ENCODE measurements around the gene TRAF3IP3.

The TRAF3IP3 gene

DNA sequence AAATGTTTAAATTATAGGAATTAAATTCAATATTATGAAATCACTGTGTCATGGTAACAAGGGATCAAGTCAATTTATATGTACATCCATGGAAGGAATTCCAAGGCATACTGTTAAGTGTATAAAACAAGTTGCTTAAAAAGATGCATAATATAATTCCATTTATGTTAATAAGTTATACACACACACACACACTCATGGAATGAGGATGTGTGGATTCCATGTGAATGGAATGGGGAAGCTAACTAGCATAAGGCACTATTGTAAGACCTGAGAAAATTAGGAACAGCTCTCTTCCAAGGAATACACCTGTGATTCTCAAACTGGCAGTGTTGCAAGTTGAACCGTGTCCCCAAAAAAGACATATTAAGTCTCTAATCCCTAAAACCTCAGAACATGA lies 17.6 kb upstream of the TRAF3IP3 start:
- no peak for DNase-seq

DNA sequence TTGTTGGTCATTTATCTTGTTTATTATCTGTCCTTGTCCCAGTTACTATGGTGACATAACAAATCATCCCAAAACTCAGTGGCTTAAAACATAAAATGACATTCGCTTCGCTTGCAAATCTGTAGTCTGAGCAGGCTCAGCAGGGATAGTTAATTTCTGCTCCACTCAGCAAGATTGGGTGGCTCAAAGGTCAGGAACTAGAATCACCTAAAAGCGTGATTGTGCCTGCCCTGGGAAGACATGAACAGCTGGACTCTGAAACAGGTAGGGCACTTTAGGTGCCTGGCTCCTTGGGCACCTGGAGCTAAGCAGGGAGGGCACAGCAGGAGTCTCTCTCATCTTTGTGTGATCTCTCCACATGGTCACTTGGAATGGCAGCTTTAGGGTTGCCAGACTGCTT lies 14.7 kb upstream of the TRAF3IP3 start:
- no peak for DNase-seq

DNA sequence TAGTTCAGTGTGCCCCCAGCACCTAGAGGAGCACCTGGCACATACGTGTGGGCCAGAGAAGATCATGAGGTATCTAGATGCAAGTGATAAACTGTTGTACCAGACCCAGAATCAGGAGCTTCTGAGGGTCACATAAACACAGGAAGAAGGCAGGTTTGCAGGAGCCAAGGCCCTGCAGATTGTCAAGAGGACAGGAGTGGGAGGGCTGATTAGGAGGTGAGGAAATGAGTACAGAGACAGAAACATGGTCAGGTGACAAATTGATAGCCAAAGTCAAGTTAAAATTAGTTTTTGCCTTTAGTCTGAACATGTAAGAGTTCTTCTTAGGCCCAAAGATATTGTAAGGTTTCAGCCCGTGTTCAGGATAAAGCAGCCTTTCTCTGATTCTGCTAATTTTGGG lies 14.0 kb upstream of the TRAF3IP3 start:
- no peak for DNase-seq

DNA sequence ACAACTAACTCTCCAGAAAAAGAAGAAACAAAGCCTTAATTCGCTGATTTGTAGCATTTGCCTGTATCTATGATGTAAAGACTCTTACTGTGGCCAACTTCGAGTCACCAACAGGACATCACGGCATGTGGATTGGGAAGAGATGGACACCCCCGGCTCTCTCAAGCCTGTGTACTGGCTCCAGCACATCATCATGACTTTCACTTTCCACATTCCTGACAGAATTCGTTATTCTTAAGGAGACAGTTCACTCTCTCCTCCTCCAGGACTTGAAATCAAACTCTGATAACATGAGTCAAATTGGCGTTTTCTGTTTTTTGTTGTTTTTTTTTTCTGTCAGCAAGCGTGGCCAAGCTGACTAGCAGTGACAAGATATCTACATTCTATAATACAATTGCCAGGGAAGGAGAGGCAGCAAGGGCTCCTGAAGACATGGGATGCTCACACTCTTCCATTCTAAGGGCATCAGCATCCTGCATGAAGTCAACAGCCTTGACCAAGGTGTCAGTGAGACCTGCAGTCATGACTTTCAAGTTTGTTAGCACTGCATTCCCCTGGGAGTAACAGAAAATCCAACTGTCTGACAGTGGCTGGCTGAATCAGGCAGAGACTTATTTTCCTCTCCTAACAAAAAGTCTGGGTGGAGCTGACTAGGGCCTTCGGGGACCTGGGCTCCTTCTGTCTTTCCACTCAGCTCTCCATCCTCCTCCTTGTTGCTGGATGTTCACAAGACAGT lies 13.3 kb upstream of the TRAF3IP3 start:
- DNase-seq, result no peak

DNA sequence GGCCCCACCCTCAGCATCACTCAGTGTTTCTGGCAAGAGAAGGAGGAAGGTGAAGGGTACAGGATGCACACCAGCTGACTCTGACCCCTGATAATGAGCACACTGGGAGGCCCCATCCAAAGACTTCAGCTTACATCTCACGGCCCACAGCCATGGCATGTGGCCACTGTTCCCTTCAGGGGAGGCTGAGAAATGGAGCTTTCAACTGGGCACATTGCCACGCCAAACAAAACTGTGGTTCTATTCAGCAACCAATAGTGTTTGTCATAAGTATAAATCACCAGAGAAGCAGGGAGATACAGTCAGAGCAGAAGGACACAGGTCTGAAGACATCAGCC lies 12.7 kb upstream of the TRAF3IP3 start:
- DNase-seq, result no peak

DNA sequence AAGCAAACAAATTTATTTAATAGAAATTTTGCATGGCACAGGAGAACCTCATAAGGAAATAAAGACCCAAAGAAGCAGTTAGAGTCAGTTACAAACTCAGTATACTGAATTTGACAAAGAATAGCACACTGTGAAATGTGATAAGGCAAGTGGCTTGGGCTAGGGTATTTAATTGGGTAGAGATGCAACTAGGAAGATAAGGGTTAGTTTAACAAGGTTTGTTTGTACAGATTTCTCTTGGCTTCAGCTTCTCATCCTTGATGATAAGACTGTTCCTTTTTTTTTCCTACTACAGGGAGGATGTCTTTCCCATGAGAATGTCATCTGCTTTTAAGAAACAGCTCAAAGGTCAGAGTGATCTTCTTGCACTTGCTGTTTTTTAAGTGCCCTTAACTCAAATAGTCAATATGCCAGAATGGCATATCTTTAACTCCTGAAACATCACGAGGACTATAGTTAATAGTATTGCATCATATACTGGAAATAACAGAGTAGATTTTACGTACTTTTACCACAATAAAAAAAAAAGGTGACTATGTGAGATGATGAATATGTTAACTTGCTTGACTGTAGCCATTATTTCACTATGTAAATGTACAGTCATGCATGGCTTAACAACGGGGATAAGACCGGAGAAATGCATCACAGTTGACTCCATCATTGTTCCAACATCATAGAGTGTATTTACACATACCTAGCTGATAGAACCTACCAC lies 9.2 kb upstream of the TRAF3IP3 start:
- DNase-seq, result no peak

DNA sequence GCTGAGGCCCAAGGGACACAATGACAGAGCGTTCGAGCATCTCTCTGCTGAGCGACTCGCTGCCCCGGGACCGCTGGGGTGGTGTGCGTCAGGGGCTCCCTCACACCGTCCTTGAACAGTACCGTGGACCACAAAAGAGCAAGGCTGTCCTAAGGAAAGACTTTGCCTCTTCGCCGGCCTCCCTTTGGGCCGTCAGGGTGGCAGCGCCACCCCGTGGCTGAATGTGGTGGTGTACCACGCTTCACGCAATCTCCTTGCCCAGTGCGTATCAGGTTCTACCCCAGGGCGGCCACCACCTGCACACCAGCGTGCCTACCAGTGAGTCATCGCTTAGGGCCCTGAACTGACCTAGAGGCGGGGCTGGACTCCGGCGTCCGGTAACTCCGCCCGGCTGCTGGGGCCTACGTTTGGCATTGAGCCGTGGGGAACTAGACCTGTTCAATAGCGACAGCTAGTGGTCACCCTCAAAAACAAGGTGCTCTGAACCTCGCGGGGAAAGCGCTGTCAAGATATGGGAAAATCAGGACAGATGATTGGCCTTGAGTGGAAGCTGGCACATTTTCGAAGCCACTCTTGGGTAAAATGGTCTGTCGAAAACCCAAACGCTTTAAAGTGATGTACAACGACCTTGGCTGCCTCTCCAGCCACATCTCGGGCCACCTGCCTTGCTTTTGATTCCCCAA lies 8.1 kb upstream of the TRAF3IP3 start:
- peak; percentile 94 for DNase-seq

DNA sequence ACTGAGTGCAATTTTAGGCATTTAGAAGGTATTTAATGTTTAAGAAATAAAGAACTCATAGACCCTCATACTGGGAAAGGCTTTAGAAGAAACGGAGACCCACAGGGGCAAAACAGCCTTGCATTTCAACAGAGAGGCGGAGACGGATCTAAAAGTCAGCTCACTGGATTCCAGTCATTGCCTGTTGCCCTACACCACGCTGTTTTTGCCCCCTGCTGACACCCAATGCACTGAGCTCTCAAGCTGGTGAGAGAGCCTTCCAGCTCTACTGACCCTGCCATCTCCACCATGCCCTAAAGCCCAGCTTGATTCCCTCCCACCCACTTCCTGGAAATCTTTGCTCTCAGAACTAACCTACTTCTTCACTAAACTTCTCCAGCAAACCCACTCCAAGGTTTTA lies 7.2 kb upstream of the TRAF3IP3 start:
- no peak for DNase-seq

DNA sequence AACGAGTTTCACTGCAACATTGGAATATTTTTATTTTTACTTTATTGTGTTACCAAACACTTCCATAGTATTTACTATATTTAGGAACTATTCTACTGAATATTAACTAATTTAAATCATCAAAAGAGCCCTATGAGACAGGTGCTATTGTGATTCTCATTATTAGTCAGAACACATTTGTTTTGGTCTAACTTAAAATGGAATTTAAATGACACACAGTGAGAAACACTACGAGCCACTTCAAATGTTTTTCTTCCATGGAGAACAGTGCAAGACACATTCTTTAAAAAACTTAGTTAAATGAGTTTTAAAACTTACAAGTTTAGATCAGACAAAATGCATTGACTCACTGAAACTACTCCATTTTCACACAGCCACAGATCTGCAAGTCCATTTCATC lies 6.6 kb upstream of the TRAF3IP3 start:
- DNase-seq, result no peak

DNA sequence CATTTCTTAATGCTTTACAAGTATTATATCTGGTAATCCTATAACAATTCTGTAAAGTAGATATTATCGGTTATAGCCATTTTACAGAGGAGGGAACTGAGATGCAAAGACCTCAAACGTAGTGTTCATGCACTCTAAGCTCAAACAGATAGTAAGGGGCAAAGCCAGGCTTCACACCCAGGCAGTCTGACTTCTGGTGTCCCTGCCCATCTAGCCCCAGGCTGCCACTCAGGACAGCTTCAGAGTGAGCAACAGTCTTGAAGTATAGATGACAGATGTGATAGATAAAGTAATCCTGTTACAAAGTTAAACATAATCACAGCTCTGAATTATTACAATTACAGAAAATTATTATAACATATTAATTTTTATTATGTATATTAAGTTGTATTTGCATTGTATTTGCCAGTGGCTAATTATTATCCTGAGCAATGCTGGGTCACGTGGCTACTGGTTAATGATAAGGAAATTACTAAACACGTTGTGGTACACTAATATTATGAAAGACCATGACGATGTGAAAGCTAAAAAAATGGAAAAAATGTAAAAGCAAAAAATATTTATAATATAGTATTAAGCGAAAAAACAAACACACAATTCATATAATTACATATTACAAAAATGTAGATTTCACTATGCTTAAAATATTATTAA lies 6.1 kb upstream of the TRAF3IP3 start:
- no peak for DNase-seq

DNA sequence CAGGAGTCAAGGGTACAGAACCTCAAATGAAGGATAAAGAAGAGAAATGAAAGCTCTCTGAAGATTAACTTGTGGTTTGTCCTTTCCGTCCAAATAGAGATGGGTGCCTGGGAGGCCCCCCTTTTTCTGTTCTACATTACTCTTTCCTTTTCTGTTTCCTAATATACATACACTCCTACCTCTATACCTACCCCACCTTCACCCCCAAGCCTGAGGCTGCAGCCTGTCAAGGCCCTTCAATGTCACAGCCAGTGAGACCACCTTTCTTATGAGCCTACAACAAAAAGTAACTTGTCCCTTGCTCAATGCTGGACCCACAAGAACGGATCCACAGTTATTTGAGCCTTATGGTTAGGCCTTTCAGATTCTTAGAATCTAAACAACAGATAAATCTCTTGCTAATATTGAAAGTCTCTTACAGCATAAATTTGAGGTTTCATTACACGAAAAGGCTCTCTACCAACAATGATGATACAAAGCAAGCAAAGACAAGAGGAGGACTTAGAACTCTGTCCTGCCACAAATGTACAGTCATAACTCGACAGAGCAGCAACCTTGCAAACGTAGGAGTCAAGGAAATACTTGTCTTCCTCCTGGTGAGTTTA lies 4.1 kb upstream of the TRAF3IP3 start:
- no peak for DNase-seq

DNA sequence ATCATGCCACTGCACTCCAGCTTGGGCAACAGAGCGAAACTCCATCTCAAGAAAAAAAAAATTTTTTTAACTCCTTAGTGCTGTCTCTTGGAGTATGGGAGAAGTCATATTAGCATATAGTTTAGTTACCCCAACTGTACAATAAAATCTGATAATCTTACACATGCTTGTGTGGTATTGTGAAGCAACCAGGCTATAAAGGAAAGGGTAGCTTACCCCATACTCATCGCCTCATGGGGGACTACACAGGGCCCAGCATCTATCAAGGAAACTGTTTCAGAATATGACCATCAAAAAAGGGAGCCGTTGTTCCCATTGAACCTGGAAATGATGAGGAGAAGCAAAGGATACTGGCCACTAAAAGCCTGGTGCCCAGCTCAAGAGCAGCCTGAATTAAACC lies 3.0 kb upstream of the TRAF3IP3 start:
- DNase-seq, result no peak

DNA sequence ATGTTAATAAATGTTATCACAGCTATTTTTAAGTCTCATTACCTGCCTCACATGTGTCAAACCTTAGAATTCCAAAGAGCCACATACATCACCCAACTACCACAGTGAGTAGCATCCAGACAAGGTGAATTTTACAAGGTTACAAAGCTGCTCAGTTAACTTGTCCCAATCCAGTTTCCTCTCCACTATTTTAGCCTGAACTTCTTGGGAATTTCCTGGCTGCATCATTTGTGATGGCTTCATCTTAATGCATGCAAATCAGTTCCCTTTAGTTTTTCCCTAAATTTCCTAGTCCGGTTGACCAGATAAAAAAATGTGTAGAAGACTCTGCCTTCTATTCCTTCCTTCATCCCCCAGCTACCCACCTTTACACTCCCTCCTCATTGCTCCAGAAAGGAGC lies 597 bp upstream of the TRAF3IP3 start:
- no peak for DNase-seq

DNA sequence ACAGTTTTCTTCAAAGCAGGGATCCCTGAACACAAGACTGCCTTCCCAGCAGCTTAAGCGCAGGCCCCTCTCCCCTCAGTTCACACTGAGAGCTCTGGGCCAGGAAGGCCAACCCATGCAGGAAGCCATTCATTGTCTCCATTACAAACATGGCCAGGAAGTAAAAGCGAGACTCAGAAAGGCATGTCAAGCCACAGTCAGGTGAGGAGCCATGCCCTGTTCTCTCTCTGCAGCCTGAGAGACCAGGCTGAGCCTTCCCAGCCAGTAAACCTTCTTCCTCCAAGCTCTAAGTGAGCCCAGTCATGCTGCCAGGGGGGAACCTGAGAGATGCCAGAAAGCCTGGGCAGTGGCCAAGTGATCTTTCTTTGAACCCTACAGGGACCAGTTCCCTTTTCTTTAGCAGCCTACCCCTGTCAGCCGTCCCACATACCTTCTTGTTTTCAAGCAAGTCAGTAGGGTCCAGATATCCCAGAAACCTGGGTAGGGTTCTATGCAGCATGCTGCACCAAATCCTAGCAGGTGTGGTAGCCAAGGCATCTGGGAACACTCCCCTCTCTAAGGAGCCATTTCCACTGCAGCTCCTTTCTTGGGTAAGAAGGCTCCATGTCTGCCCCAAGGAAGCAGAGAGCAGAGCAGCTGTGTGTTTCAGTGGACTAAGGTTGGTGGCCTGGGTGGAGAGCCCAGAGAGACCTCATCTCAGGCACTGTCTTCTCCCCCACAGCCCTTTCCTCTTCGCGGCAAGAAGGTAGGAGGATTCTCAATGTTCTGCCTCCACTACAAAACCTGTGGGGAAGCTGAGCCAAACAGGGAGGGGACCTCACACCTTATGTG lies 977 bp downstream of the TRAF3IP3 start:
- DNase-seq, result no peak

DNA sequence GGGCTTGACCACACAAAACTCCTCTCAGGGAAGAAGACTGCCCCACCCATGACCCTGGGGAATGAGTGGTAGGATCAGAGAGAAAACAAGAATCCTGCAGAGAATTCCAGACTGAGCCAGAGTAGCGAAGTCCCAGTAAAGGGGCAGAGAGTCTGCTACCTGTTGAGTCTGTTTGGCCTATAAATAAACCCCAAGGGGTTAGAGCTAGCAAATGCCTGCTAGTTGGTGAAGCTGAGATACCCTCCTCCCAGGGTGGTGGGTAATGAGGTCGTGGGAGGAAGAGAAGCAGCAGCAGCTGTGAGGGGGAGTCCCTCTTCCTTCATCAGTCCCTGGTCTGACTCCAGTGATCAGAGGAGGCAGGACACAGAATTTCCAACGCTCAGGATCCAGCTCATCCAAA lies 2.5 kb downstream of the TRAF3IP3 start:
- DNase-seq, result no peak

DNA sequence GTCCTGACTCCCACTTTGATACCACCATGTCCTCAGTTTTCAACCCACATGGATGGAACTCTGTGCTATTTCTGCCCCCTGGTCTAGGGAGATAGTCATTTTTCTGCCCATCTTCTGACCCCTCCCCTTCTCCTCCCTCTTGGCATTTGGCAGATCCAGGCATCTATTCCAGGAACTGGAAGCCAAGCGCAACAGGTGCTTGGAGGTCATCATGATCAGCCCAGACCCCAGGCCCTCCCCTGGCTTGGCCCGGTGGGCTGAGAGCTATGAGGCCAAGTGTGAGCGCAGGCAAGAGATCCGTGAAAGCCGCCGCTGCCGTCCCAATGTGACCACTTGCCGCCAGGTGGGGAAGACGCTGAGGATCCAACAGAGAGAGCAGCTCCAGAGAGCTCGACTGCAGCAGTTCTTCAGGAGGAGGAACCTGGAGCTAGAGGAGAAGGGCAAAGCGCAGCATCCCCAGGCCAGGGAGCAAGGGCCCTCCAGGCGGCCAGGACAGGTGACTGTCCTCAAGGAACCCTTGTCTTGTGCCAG lies 4.0 kb downstream of the TRAF3IP3 start:
- DNase-seq, result no peak

DNA sequence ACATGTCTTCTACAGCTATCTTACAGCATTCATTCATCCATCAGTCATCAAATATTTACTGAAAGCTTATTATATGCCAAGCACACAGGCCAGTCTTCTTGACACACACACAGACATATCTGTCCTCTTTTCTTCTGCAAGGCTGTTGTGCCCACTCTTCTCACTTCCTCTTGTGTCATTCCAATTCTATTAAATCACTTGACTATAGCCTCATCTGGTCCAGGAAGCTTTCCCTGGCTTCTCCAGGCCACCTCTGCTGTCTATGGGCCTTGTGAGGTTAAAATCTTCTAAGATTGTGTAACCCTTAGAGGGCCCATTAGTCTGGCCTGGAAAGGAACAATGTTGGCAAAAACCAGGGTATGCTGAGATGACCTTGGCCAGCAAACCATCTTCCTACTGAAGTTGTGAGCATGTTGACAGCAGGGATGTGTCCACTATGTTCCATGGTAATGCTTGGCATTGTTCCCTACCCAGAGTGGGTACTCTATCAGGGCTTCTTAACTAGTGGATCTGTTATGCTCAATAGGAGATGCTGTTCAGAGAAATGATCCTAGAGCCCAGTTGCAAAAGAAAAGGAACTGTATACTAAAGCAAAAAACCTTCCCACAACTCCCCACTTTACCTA lies 5.3 kb downstream of the TRAF3IP3 start:
- no peak for DNase-seq

DNA sequence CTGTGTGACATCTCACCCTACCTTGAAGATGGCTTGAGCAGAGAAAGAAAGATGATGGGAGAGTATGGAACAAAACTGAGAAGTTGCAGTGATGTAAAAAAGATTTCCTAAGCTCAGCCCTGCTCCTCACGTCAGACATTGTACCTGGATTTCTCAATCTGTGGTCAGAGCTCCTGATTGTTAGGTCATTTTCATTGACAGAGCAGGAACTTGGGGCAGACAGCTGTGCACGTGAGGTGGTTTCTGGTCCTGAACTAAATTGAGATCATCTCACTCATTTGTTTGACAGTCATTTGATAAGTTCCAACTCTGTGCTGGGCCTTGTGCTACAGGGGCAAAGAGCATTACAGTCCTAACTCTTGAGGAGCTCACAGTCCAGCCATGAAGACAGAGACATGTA lies 10.2 kb downstream of the TRAF3IP3 start:
- no peak for DNase-seq

DNA sequence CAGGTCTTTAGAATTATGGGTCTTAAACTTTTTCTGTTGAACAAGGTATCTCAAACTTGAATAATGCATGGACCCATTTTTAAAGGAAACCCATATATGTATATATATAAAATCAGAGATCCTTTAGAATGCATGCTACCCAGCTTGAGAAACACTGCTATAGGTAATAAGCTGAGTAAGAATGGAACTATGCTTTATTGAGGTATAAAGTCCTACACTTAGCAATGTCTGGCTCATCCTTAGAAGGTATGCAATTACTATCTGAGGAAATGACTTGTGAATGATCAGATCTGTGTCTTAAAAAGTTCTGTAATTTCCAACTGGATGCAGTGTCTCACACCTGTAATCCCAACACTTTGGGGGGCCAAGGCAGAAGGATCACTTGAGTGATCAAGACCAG lies 11.2 kb downstream of the TRAF3IP3 start:
- no peak for DNase-seq

DNA sequence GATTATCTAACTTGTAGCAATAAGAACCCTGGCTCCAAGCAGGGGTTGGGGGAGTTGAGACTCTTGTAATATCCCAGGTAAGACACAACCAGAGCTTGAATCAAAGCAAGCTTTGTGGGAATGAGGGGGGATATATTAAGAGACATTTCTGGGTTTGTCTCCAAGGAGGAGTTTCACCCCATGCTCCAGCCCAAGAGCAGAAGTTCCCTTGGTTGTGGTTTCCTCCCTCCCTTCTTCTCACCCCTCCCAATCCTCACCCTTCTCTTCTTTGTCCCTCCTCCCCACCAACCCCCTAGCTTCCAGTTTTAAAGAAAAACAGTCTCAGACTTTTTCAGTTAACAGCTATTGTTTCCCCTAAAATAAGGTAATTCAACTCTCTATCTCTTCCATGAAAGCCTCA lies 11.9 kb downstream of the TRAF3IP3 start:
- DNase-seq, result no peak

DNA sequence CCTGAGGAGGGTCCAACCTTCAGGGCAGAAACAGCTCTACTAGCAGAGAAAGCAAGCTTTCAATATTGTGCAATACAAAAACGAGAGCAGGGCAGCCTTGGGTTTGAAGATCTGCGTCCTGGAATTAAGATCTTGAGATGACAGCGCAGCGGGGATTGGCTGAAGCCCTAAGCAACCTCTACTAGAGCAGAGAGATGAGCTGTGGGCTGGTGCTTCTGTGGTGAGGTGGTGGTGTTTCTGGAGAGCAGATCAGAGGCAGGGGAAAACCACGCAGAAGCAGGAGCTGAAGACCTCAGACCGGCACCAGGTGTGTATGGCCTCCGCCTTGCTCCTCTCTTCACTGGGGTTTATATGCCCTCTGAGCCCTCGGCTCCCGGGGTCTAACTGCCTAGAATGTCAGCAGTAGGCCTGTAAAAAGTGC lies 12.5 kb downstream of the TRAF3IP3 start:
- DNase-seq, result no peak

Measured in NCI-H226 (cell line).